Suprapubic skin (tissue), 4 donors: ENCODE data around the gene FAT3. TPM values are rescaled to one million over a fixed set of nuclear protein-coding genes. Genes with fewer than 3 reads are reported as not detected.

ENCODE experiments used
- DNase-seq, 2 donors: peaks; one replicate each; pipeline ENCODE4 v3.0.0-alpha.2; 2019; ENCODE audit warnings: low spot score in 2 of 2
- H3K27ac ChIP-seq: fragments of 200-600 bp; sonication (generic); one replicate; pipeline ENCODE4 v1.5.1; 2019
- H3K27me3 ChIP-seq: fragments of 200-600 bp; sonication (generic); one replicate; pipeline ENCODE4 v1.5.1; 2019
- H3K36me3 ChIP-seq: fragments of 200-600 bp; sonication (generic); one replicate; pipeline ENCODE4 v1.5.1; 2019
- H3K4me1 ChIP-seq: fragments of 200-600 bp; sonication (generic); one replicate; pipeline ENCODE4 v1.5.1; 2019
- H3K4me3 ChIP-seq: fragments of 200-600 bp; sonication (generic); one replicate; pipeline ENCODE4 v1.5.1; 2019; ENCODE audit warnings: mild to moderate bottlenecking
- H3K9me3 ChIP-seq: fragments of 200-600 bp; sonication (generic); one replicate; pipeline ENCODE4 v1.5.1; 2019
- CTCF ChIP-seq, 2 donors: fragments of 200-600 bp in 1 of 2; fragments of 450-650 bp in 1 of 2; sonication (generic) in 1 of 2; IDR thresholded peaks; one replicate each; pipeline ENCODE4 v1.5.1; 2016 to 2019; ENCODE audit warnings: antibody characterized with exemption in 2 of 2, mild to moderate bottlenecking in 1 of 2, moderate library complexity in 1 of 2
- EP300 ChIP-seq: sonication (generic); formaldehyde crosslinking; IDR thresholded peaks from one replicate; pipeline ENCODE4 v1.6.1; 2017; ENCODE audit warnings: antibody characterized with exemption
- POLR2A ChIP-seq, 2 donors: fragments of 450-650 bp; IDR thresholded peaks; one replicate each; pipeline ENCODE4 v1.6.1; 2017; ENCODE audit warnings: antibody characterized with exemption in 2 of 2, mild to moderate bottlenecking in 2 of 2, moderate library complexity in 2 of 2
- POLR2AphosphoS5 ChIP-seq, 3 donors: sonication (generic); formaldehyde crosslinking; IDR thresholded peaks; one replicate each; pipeline ENCODE4 v1.6.1; 2017; ENCODE audit warnings: antibody characterized with exemption in 3 of 3
- WGBS: methylation state at CpG from one replicate; pipeline ENCODE4 v1.1.5; 2018; 5-methylcytosine and 5-hydroxymethylcytosine counted together
- total RNA-seq, 4 donors: library from RNA; depleted of rRNA; stranded (reverse); fragments of >200 nt; gene quantifications; one replicate each; pipeline ENCODE4 v1.1.0, GENCODE V29; 2016

Gene FAT3
- total RNA-seq, 4 donors from 2014 or later: 0.19 to 0.48 (median 0.35) TPM

- no peak overlapping the region for H3K27ac ChIP-seq
- H3K9me3 ChIP-seq: no peaks in the 10 kb centered on the region
- DNase-seq: no peak
- H3K36me3 ChIP-seq: no peaks in the 10 kb centered on the region
- 84% methylated on average over 2 of the region's 2 CpGs for WGBS
- H3K4me1 ChIP-seq: no peaks in the 10 kb centered on the region
- TF ChIP-seq EP300 (no peak), POLR2AphosphoS5 (IDR thresholded peaks at IDR 0.05) (no peak), POLR2A (IDR thresholded peaks at IDR 0.05) (no peak)
- no peak overlapping the region for H3K4me3 ChIP-seq
- H3K27me3 ChIP-seq: no peaks in the 10 kb centered on the region
These were observed 18.2 kb upstream of the FAT3 start for GRCh38 chr11:92206441-92206840.

DNA sequence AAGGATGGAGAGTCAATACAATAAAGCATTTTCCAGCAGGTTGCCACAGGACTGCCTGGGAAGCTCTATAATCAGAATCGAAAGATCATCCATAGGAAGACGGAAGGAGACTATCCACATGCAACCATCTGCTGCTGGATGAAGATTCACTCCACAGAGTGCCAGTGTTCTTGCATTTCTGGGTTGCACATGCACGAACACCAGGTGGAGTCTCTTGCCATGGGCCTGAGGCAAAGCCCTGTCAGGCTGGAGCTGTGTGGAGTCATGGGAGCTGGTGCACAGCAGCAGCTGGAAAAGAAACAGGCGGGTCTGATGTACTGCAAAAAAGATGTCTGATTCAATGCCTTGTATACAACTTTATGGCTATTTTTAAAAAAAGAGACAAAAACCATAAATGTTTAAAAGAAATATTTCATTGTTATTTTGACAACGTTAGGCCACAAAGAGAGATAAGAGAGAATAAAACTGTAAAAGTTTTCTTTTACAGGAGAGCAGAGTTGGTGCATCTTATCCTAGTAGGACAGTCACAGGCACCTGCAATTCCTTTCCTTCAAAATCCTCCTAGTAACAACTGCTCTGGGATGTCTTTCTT, 12.9 kb upstream of the FAT3 start:
- DNase-seq: no peak

DNA sequence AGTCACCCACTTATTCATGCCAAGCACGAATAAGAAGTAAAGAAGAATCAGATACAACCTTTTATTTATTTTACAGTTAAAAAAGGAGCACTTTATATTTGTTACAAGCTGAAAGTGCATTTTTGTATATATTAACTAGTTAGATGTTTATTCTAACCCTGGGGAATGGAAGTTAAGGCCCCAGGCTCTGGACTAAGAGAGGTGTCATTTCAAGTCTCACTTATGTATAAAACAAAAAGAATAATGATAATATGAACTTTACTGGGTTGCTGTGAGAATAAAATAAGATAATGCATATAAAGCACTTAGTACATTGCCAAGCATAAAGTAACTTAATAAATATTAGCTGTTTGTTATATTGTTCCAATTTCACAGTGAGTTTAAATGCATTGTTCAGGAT, 12.1 kb upstream of the FAT3 start:
- Histone ChIP-seq H3K27ac (no peak overlapping the region), H3K36me3 (no peaks in the 10 kb centered on the region), H3K9me3 (no peaks in the 10 kb centered on the region), H3K4me1 (no peaks in the 10 kb centered on the region), H3K27me3 (no peaks in the 10 kb centered on the region), H3K4me3 (no peak overlapping the region)
- TF ChIP-seq CTCF (IDR thresholded peaks at IDR 0.05) (no peak), EP300 (no peak), POLR2AphosphoS5 (IDR thresholded peaks at IDR 0.05) (no peak)
- WGBS: 63% methylated on average over 1 of the region's 1 CpG
- no peak for DNase-seq

More for the DNA sequence above, 12.9 kb upstream of the FAT3 start:
- no peak overlapping the region for H3K4me3 ChIP-seq
- no peaks in the 10 kb centered on the region for H3K27me3 ChIP-seq
- no peak for TF ChIP-seq EP300
- TF ChIP-seq CTCF (IDR thresholded peaks at IDR 0.05): no peak
- no peak for TF ChIP-seq POLR2A (IDR thresholded peaks at IDR 0.05)
- no peak for TF ChIP-seq POLR2AphosphoS5 (IDR thresholded peaks at IDR 0.05)
- no peaks in the 10 kb centered on the region for H3K9me3 ChIP-seq
- no peaks in the 10 kb centered on the region for H3K36me3 ChIP-seq
- no peak overlapping the region for H3K27ac ChIP-seq
- no peaks in the 10 kb centered on the region for H3K4me1 ChIP-seq
- WGBS: 61% methylated on average over 5 of the region's 5 CpGs

DNA sequence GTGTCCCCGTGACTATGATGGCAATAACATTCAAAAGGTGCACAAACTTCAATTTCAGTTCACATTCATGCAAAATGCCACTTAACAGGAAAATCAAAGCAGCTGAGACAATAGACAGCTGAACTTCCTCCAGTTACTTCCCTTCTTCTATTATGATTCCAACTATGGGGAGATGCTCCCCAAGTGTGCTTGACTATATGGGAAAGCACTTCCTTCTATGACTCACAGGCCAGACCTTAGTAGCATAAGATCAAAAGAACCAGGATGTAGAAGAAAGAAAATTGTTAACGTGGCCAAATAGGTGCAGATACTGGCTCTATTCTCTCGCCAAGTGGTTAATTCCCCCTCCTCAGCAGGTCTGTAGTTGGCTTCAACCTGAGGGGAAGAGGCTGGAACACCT, 7.8 kb upstream of the FAT3 start:
- Histone ChIP-seq H3K4me3 (no peak overlapping the region), H3K27ac (no peak overlapping the region), H3K9me3 (no peaks in the 10 kb centered on the region), H3K36me3 (no peaks in the 10 kb centered on the region), H3K4me1 (no peaks in the 10 kb centered on the region), H3K27me3 (peaks cover 13% of the 10 kb centered on the region)
- DNase-seq: no peak
- TF ChIP-seq EP300 (no peak), CTCF (IDR thresholded peaks at IDR 0.05) (no peak), POLR2AphosphoS5 (IDR thresholded peaks at IDR 0.05) (no peak)
- WGBS: 51% methylated on average over 3 of the region's 3 CpGs

- no peak overlapping the region for H3K27ac ChIP-seq
- H3K4me1 ChIP-seq: peaks cover 3% of the 10 kb centered on the region
- 64% methylated on average over 4 of the region's 4 CpGs for WGBS
- TF ChIP-seq POLR2AphosphoS5 (IDR thresholded peaks at IDR 0.05) (no peak), CTCF (IDR thresholded peaks at IDR 0.05) (no peak), EP300 (no peak), POLR2A (IDR thresholded peaks at IDR 0.05) (no peak)
- no peaks in the 10 kb centered on the region for H3K36me3 ChIP-seq
- H3K9me3 ChIP-seq: no peaks in the 10 kb centered on the region
- no peak for DNase-seq
- H3K4me3 ChIP-seq: no peak overlapping the region
- H3K27me3 ChIP-seq: peaks cover 39% of the 10 kb centered on the region
These were observed 5.1 kb upstream of the FAT3 start for GRCh38 chr11:92219476-92219875.

GRCh38 chr11:92222701-92223100, 1.9 kb upstream of the FAT3 start:
- TF ChIP-seq EP300 (no peak), POLR2AphosphoS5 (IDR thresholded peaks at IDR 0.05) (no peak), POLR2A (IDR thresholded peaks at IDR 0.05) (no peak)
- Histone ChIP-seq H3K4me3 (no peak overlapping the region), H3K36me3 (no peaks in the 10 kb centered on the region), H3K27ac (no peak overlapping the region), H3K4me1 (peaks cover 28% of the 10 kb centered on the region), H3K9me3 (no peaks in the 10 kb centered on the region), H3K27me3 (peaks cover 71% of the 10 kb centered on the region)
- DNase-seq: no peak
- no CpG with 5 or more reads among the region's 1 CpG for WGBS
